ENCODE data around the gene CSTPP1.
"Not testable (repeated sequence)": the region's sequence is repeated elsewhere in the genome, so short reads cannot be mapped to it uniquely, and the experiment has no call there.

Gene CSTPP1

DNA sequence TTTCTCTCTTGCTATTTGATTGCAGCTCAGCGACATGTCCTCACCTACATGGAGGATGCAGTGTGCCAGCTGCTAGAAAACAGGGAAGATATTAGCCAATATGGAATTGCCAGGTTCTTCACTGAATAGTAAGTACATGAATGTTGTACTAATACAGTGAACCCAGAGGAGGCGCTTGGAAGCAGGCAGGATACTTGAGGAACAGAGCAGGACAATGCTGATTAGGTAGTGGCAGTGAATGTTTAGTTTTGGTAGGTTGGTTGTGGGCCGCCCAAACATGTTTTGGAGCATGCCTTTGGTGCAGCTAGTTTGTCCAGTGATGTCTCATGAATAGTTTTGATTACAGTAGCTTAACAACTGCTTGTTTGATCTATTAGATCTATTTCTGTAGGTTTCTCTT, 50.6 kb downstream of the CSTPP1 start:
- Histone ChIP-seq H2AFZ (ENCODE audit: low read length, unreplicated experiment) (no peak overlapping the region), H3K79me2 (ENCODE audit: control insufficient read depth, insufficient read depth, low read length, unreplicated experiment) (no peaks in the 10 kb centered on the region)

DNA sequence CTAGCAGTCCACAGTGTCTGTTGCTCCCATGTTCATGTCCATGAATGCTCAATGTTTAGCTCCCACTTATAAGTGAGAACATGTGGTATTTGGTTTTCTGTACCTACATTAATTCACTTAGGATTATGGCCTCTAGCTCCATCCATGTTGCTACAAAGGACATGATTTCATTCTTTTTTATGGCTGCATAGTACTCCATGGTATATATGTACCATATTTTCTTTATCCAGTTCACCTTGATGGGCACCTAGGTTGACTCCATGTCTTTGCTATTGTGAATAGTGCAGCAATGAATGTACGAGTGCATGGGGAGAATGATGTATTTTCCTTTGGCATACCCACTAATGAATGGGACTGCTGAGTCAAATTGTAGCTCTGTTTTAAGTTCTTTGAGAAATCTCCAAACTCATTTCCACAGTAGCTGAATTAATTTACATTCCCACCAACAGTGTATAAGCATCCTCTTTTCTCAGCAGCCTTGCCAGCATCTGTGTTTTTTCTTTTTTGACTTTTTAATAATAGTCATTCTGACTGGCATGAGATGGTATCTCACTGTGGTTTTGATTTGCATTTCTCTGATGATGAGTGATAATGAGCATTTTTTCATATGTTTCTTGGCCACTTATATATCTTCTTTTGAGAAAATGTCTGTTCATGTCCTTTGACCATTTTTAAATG, 53.4 kb downstream of the CSTPP1 start:
- not testable (repeated sequence) for H3K4me3 ChIP-seq (ENCODE audit: low read depth, low read length); H3K4me1 ChIP-seq (ENCODE audit: control insufficient read depth, insufficient read depth, low read length, unreplicated experiment); H3K36me3 ChIP-seq (ENCODE audit: insufficient read depth, low read length); H3K27me3 ChIP-seq (ENCODE audit: insufficient read depth, low read length); H3K79me2 ChIP-seq (ENCODE audit: control insufficient read depth, insufficient read depth, low read length, unreplicated experiment); H3K27ac ChIP-seq (ENCODE audit: low read depth, low read length); H2AFZ ChIP-seq (ENCODE audit: low read length, unreplicated experiment)

More for the DNA sequence above, 50.6 kb downstream of the CSTPP1 start:
- Histone ChIP-seq H3K4me3 (ENCODE audit: low read depth, low read length) (no peak overlapping the region), H3K27ac (ENCODE audit: low read depth, low read length) (no peak overlapping the region), H3K4me1 (ENCODE audit: control insufficient read depth, insufficient read depth, low read length, unreplicated experiment) (peaks cover 4% of the 10 kb centered on the region), H3K36me3 (ENCODE audit: insufficient read depth, low read length) (0 out of 2 replicates have a peak, but pooled peaks cover 4% of the 10 kb centered on the region), H3K27me3 (ENCODE audit: insufficient read depth, low read length) (no peaks in the 10 kb centered on the region)

- Histone ChIP-seq H3K27ac (ENCODE audit: low read depth, low read length) (no peak overlapping the region), H3K79me2 (ENCODE audit: control insufficient read depth, insufficient read depth, low read length, unreplicated experiment) (no peaks in the 10 kb centered on the region), H3K4me3 (ENCODE audit: low read depth, low read length) (no peak overlapping the region)
Measured at GRCh38 chr11:46991391-46991790, 54.8 kb downstream of the CSTPP1 start.

GRCh38 chr11:46992386-46992785, 55.8 kb downstream of the CSTPP1 start:
- not testable (repeated sequence) for H3K27ac ChIP-seq (ENCODE audit: low read depth, low read length); H2AFZ ChIP-seq (ENCODE audit: low read length, unreplicated experiment); H3K4me1 ChIP-seq (ENCODE audit: control insufficient read depth, insufficient read depth, low read length, unreplicated experiment); H3K4me3 ChIP-seq (ENCODE audit: low read depth, low read length); H3K27me3 ChIP-seq (ENCODE audit: insufficient read depth, low read length); H3K79me2 ChIP-seq (ENCODE audit: control insufficient read depth, insufficient read depth, low read length, unreplicated experiment); H3K36me3 ChIP-seq (ENCODE audit: insufficient read depth, low read length)

More at GRCh38 chr11:46991391-46991790, 54.8 kb downstream of the CSTPP1 start:
- Histone ChIP-seq H3K4me1 (ENCODE audit: control insufficient read depth, insufficient read depth, low read length, unreplicated experiment) (no peaks in the 10 kb centered on the region), H2AFZ (ENCODE audit: low read length, unreplicated experiment) (no peak overlapping the region), H3K36me3 (ENCODE audit: insufficient read depth, low read length) (0 out of 2 replicates have a peak, but pooled peaks cover 4% of the 10 kb centered on the region), H3K27me3 (ENCODE audit: insufficient read depth, low read length) (no peaks in the 10 kb centered on the region)

DNA sequence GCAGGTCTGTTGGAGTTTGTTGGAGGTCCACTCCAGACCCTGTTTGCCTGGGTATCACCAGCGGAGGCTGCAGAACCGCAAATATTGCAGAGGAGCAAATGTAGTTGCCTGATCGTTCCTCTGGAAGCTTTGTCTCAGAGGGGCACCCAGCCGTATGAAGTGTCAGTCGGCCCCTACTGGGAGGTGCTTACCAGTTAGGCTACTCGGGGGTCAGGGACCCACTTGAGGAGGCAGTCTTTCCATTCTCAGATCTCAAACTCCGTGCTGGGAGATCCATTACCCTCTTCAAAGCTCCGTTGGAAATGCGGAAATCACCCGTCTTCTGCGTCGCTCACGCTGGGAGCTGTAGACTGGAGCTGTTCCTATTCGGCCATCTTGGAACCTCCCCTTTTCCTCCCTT, 61.2 kb downstream of the CSTPP1 start:
- not testable (repeated sequence) for H3K27me3 ChIP-seq (ENCODE audit: insufficient read depth, low read length); H3K36me3 ChIP-seq (ENCODE audit: insufficient read depth, low read length); H3K79me2 ChIP-seq (ENCODE audit: control insufficient read depth, insufficient read depth, low read length, unreplicated experiment); H3K27ac ChIP-seq (ENCODE audit: low read depth, low read length); H2AFZ ChIP-seq (ENCODE audit: low read length, unreplicated experiment); H3K4me3 ChIP-seq (ENCODE audit: low read depth, low read length); H3K4me1 ChIP-seq (ENCODE audit: control insufficient read depth, insufficient read depth, low read length, unreplicated experiment)

GRCh38 chr11:46999217-46999616, 62.7 kb downstream of the CSTPP1 start:
- H3K79me2 ChIP-seq (ENCODE audit: control insufficient read depth, insufficient read depth, low read length, unreplicated experiment): no peaks in the 10 kb centered on the region
- peaks cover 4% of the 10 kb centered on the region; the same call in 1 of the 2 replicates for H3K36me3 ChIP-seq (ENCODE audit: insufficient read depth, low read length)
- H3K27ac ChIP-seq (ENCODE audit: low read depth, low read length): no peak overlapping the region
- H2AFZ ChIP-seq (ENCODE audit: low read length, unreplicated experiment): no peak overlapping the region
- no peaks in the 10 kb centered on the region for H3K27me3 ChIP-seq (ENCODE audit: insufficient read depth, low read length)
- H3K4me1 ChIP-seq (ENCODE audit: control insufficient read depth, insufficient read depth, low read length, unreplicated experiment): peaks cover 8% of the 10 kb centered on the region
- no peak overlapping the region for H3K4me3 ChIP-seq (ENCODE audit: low read depth, low read length)

DNA sequence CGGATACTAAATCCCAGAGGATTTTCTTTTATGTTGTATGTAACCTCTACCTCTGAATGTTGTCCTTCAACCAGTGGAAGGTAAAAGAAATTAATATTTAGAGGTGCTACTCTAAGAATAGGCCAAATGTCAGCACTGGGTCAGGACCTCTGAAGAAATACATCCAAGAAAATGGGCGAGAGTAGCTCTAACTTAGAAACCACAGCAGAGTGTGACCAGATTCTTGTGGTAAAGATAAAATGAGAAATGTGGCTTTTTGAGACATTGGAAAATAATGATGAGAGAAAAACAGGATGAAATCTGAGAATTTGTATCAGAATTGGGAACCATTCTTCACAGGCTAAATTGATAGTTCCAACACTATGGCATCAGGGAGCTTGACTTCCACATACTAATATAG, 63.5 kb downstream of the CSTPP1 start:
- Histone ChIP-seq H3K27me3 (ENCODE audit: insufficient read depth, low read length) (no peaks in the 10 kb centered on the region), H3K4me1 (ENCODE audit: control insufficient read depth, insufficient read depth, low read length, unreplicated experiment) (peaks cover 15% of the 10 kb centered on the region), H3K27ac (ENCODE audit: low read depth, low read length) (no peak overlapping the region), H2AFZ (ENCODE audit: low read length, unreplicated experiment) (no peak overlapping the region), H3K79me2 (ENCODE audit: control insufficient read depth, insufficient read depth, low read length, unreplicated experiment) (no peaks in the 10 kb centered on the region), H3K4me3 (ENCODE audit: low read depth, low read length) (no peak overlapping the region), H3K36me3 (ENCODE audit: insufficient read depth, low read length) (peaks cover 4% of the 10 kb centered on the region; the same call in 1 of the 2 replicates)

- H3K36me3 ChIP-seq (ENCODE audit: insufficient read depth, low read length): peaks cover 4% of the 10 kb centered on the region; the same call in 1 of the 2 replicates
- H3K27ac ChIP-seq (ENCODE audit: low read depth, low read length): no peak overlapping the region
- H3K4me1 ChIP-seq (ENCODE audit: control insufficient read depth, insufficient read depth, low read length, unreplicated experiment): peaks cover 20% of the 10 kb centered on the region
- no peak overlapping the region for H3K4me3 ChIP-seq (ENCODE audit: low read depth, low read length)
- H3K79me2 ChIP-seq (ENCODE audit: control insufficient read depth, insufficient read depth, low read length, unreplicated experiment): no peaks in the 10 kb centered on the region
- no peak overlapping the region for H2AFZ ChIP-seq (ENCODE audit: low read length, unreplicated experiment)
- no peaks in the 10 kb centered on the region for H3K27me3 ChIP-seq (ENCODE audit: insufficient read depth, low read length)
Measured at GRCh38 chr11:47001781-47002181, 65.2 kb downstream of the CSTPP1 start.

GRCh38 chr11:47002390-47002789, 65.8 kb downstream of the CSTPP1 start:
- Histone ChIP-seq H3K36me3 (ENCODE audit: insufficient read depth, low read length) (peaks cover 4% of the 10 kb centered on the region; the same call in 1 of the 2 replicates), H3K4me3 (ENCODE audit: low read depth, low read length) (no peak overlapping the region), H3K27me3 (ENCODE audit: insufficient read depth, low read length) (no peaks in the 10 kb centered on the region), H3K79me2 (ENCODE audit: control insufficient read depth, insufficient read depth, low read length, unreplicated experiment) (no peaks in the 10 kb centered on the region), H3K27ac (ENCODE audit: low read depth, low read length) (no peak overlapping the region), H2AFZ (ENCODE audit: low read length, unreplicated experiment) (no peak overlapping the region), H3K4me1 (ENCODE audit: control insufficient read depth, insufficient read depth, low read length, unreplicated experiment) (peaks cover 20% of the 10 kb centered on the region)

DNA sequence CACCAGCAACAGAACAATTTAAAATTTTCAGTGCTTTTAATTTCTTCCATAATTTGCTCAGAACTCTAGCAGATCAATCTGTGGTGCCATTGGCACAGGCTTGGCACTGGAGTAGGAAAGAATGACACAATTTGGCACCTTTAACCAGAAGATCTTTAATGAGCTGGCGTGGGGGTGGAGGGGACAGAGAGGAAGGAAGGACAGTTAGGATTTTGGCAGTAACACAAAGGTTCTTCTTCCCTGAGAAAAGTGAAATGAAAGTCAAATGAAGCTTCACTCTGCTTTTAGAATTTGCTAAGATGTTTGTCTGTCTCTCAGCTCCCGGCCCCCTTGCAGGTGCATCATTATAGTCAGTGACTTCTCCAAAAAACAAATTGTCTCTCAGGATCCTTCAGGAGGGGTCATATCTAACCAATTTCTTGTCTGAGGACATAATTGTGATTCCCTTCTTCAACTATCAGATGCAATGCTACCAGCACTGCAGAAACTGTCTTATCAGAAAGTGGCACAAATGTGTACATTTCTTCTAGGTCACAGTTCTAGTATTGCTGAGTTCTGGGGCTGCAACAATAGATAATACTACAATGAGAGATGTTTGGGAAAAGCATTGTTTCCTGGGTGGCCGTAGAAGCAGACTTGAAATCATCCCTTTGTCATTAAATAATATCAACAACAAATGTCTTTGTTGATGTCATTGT, 66.8 kb downstream of the CSTPP1 start:
- no peaks in the 10 kb centered on the region for H3K79me2 ChIP-seq (ENCODE audit: control insufficient read depth, insufficient read depth, low read length, unreplicated experiment)
- H3K27me3 ChIP-seq (ENCODE audit: insufficient read depth, low read length): no peaks in the 10 kb centered on the region
- H3K27ac ChIP-seq (ENCODE audit: low read depth, low read length): no peak overlapping the region
- peaks cover 20% of the 10 kb centered on the region for H3K4me1 ChIP-seq (ENCODE audit: control insufficient read depth, insufficient read depth, low read length, unreplicated experiment)
- H3K4me3 ChIP-seq (ENCODE audit: low read depth, low read length): no peak overlapping the region
- H2AFZ ChIP-seq (ENCODE audit: low read length, unreplicated experiment): no peak overlapping the region
- peaks cover 1% of the 10 kb centered on the region; the same call in 1 of the 2 replicates for H3K36me3 ChIP-seq (ENCODE audit: insufficient read depth, low read length)

DNA sequence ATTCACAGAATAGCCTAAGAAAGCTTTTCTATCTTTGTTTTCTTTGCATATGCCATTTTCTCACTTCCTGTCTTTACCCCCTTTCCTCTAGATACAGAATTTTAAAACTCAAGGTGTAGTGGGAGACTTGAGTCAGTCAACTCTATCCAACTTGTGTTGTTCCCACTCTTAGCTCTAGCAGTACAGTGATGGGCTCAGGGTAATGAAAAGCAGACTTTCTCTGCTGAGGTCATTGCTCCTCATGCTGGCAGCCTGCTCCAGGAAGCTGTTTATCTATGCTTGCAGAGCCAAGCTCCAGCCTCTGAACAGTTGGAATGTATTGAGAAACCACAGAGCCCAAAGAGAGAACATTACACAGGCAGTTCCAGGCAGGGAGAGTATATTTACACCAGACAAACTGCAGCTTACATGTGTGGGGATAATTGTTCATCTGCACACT, 68.1 kb downstream of the CSTPP1 start:
- Histone ChIP-seq H3K27ac (ENCODE audit: low read depth, low read length) (peak overlapping the region; percentile 24; the same call in 1 of the 2 replicates), H3K4me1 (ENCODE audit: control insufficient read depth, insufficient read depth, low read length, unreplicated experiment) (peaks cover 20% of the 10 kb centered on the region), H3K4me3 (ENCODE audit: low read depth, low read length) (no peak overlapping the region), H3K36me3 (ENCODE audit: insufficient read depth, low read length) (no peaks in the 10 kb centered on the region), H3K79me2 (ENCODE audit: control insufficient read depth, insufficient read depth, low read length, unreplicated experiment) (no peaks in the 10 kb centered on the region), H3K27me3 (ENCODE audit: insufficient read depth, low read length) (no peaks in the 10 kb centered on the region), H2AFZ (ENCODE audit: low read length, unreplicated experiment) (no peak overlapping the region)
